Measurements from ENCODE around the gene SNTG2.

DNA sequence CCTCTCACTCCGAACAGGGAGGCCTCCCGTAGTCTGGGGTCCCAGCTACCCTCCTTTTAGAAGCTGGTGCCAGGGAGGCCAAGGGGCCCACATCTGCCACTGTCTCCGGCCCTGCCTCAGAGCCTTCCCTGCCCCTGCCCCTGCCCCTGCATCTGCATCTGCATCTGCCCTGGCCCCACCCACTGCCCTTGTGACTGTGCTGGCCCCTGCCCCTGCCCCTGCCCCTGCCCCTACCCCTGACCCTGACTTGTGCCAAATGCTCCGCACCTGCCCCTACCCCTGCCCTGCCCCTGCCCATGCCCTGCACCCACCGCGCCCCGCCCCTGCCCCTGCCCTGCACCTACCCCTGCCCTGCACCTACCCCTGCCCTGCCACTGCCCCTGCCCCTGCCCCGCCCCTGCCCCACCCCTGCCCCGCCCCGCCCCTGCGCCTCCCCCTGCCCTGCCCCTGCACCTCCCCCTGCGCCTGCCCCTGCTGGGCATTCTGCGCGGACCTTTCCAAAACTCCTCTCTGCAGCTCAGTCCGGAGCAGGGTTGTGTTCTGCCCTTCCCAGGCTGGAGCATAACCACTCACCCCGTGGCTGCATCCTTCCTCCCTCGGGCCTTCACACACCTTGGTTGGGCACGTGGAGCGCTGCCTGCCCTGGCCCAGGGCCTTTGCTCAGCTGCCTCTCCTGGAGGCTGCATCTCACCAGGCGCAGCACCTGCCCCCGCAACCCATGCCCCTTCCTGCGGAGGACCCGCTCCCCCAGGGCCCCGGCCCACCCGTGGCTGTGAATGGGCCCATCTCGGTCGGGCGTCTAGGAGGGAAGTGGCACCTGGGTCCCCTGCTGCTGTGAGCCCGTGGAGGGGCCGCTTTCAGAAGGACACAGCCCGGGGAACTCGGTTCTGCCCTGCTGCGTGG, 5.4 kb downstream of the SNTG2 start:
- TF ChIP-seq, protein P1, sequence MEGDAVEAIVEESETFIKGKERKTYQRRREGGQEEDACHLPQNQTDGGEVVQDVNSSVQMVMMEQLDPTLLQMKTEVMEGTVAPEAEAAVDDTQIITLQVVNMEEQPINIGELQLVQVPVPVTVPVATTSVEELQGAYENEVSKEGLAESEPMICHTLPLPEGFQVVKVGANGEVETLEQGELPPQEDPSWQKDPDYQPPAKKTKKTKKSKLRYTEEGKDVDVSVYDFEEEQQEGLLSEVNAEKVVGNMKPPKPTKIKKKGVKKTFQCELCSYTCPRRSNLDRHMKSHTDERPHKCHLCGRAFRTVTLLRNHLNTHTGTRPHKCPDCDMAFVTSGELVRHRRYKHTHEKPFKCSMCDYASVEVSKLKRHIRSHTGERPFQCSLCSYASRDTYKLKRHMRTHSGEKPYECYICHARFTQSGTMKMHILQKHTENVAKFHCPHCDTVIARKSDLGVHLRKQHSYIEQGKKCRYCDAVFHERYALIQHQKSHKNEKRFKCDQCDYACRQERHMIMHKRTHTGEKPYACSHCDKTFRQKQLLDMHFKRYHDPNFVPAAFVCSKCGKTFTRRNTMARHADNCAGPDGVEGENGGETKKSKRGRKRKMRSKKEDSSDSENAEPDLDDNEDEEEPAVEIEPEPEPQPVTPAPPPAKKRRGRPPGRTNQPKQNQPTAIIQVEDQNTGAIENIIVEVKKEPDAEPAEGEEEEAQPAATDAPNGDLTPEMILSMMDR (IDR thresholded peaks at IDR 0.05) = no peak
- TF ChIP-seq POLR2A (IDR thresholded peaks at IDR 0.05; ENCODE audit: low read depth) = no peak
- TF ChIP-seq POLR2AphosphoS5 (IDR thresholded peaks at IDR 0.05) = no peak
- no peak for TF ChIP-seq EP300 (IDR thresholded peaks at IDR 0.05)

All from esophagus muscularis mucosa (tissue), 4 donors.